ENCODE results near the gene MPPED2.

DNA sequence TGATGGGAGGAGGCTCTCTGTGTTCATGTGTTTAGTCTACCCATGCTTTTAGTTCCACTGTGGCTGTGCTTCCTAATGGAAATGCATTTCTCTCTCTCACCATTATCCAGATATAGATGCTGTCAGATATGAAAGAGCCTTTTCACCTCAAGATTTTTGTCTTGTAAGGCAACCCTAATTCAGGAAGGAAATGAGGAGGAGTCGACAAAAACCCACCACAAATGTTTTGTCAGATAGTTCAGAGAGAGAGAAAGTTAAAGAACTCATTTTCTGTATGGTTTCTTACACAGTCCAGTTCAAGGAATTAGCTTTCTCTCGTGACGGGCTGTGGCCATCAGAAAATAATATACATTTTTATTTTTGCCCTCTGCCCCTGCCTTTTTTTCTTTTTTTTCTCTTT lies 180.8 kb downstream of the MPPED2 start:
- TF ChIP-seq GATA2 (IDR thresholded peaks at IDR 0.05; ENCODE audit: low read depth, low read length): no peak
- no peak for TF ChIP-seq GATA3 (IDR thresholded peaks at IDR 0.05; ENCODE audit: low read depth, low read length)

Data from SH-SY5Y (cell line).